Sigmoid colon (tissue), 7 donors: ENCODE results near the gene PES1. TPM values are rescaled to one million over a fixed set of nuclear protein-coding genes. Genes with fewer than 3 reads are reported as not detected.

Experiments used
- DNase-seq: peaks from one replicate; pipeline ENCODE4 v3.0.0-alpha.2; 2019
- H3K27ac ChIP-seq, 4 donors: fragments of 200-600 bp; sonication (generic); one replicate each; pipeline ENCODE4 v1.5.1; 2016 to 2019; ENCODE audit warnings: mild to moderate bottlenecking in 1 of 4
- H3K27me3 ChIP-seq, 3 donors: fragments of 200-600 bp; sonication (generic); one replicate each; pipeline ENCODE4 v1.5.1; 2019; ENCODE audit warnings: mild to moderate bottlenecking in 1 of 3
- H3K36me3 ChIP-seq, 4 donors: fragments of 200-600 bp; sonication (generic); one replicate each; pipeline ENCODE4 v1.5.1; 2016 to 2019
- H3K4me1 ChIP-seq, 4 donors: fragments of 200-600 bp; sonication (generic); one replicate each; pipeline ENCODE4 v1.5.1; 2017 to 2019
- H3K4me3 ChIP-seq, 4 donors: fragments of 200-600 bp; sonication (generic); one replicate each; pipeline ENCODE4 v1.5.1; 2017 to 2019; ENCODE audit warnings: mild to moderate bottlenecking in 2 of 4, moderate library complexity in 1 of 4
- H3K9me3 ChIP-seq, 4 donors: fragments of 200-600 bp in 3 of 4; sonication (generic) in 3 of 4; one replicate each; pipeline versions ENCODE4 v1.5.1 to v1.6.1; 2013 to 2019
- CTCF ChIP-seq, 4 experiments: fragments of 450-650 bp in 3 of 4; fragments of 200-600 bp in 1 of 4; IDR thresholded peaks; one replicate each; pipeline ENCODE4 v1.5.1; 2016 to 2019; ENCODE audit warnings: antibody characterized with exemption in 4 of 4, mild to moderate bottlenecking in 3 of 4, moderate library complexity in 2 of 4
- EP300 ChIP-seq, 4 donors: sonication (generic); formaldehyde crosslinking; IDR thresholded peaks; one replicate each; pipeline ENCODE4 v1.6.1; 2017; ENCODE audit warnings: antibody characterized with exemption in 4 of 4
- POLR2A ChIP-seq, 2 donors: fragments of 450-650 bp; IDR thresholded peaks; one replicate each; pipeline ENCODE4 v1.6.1; 2016; ENCODE audit warnings: antibody characterized with exemption in 2 of 2, mild to moderate bottlenecking in 2 of 2, moderate library complexity in 2 of 2
- POLR2AphosphoS5 ChIP-seq, 4 donors: sonication (generic); formaldehyde crosslinking; IDR thresholded peaks; one replicate each; pipeline ENCODE4 v1.6.1; 2017; ENCODE audit warnings: antibody characterized with exemption in 4 of 4
- WGBS, 2 donors: extraction: QIAGEN DNeasy Blood & Tissue Kit; methylation state at CpG; one replicate each; pipeline ENCODE4 v1.1.7; 2013; 5-methylcytosine and 5-hydroxymethylcytosine counted together
- intact Hi-C: fragments of 100-400 bp; cut with DNase I; formaldehyde crosslinking; loops from one replicate; pipeline ENCODE4 v1.15.1; 2023
- polyA plus RNA-seq, 3 donors: library from polyadenylated mRNA; stranded (reverse); fragments of 200-250 nt; gene quantifications; one replicate each; pipeline ENCODE4 v1.2.3, GENCODE V29; 2013
- total RNA-seq, 4 donors: library from RNA; depleted of rRNA; stranded (reverse); fragments of >200 nt; gene quantifications; one replicate each; pipeline ENCODE4 v1.1.0, GENCODE V29; 2016
- donor health status: healthy with polysubstance abuse.
- donor health status: Bipolar disorder and iron deficiency.
- donor health status: healthy.

The PES1 gene
- total and polyA plus RNA-seq, 7 donors, result 25.0 to 64.8 (median 41.3) TPM

GRCh38 chr22:30582051-30582450 lies 9.7 kb downstream of the PES1 start:
- no peak for TF ChIP-seq POLR2A (IDR thresholded peaks at IDR 0.05)
- TF ChIP-seq EP300 (IDR thresholded peaks at IDR 0.05), result no peak
- no peak for TF ChIP-seq CTCF (IDR thresholded peaks at IDR 0.05)
- no peak for TF ChIP-seq POLR2AphosphoS5 (IDR thresholded peaks at IDR 0.05)
- H3K4me1 ChIP-seq, result no peaks in the 10 kb centered on the region
- no peak overlapping the region for H3K4me3 ChIP-seq
- intact Hi-C loops, result no loop called here
- DNase-seq, result no peak
- H3K9me3 ChIP-seq, result no peaks in the 10 kb centered on the region
- 91 to 93% methylated on average over 6 of the region's 6 CpGs for WGBS, 2 donors
- H3K36me3 ChIP-seq, result peaks cover 95 to 100% (median 97%) of the 10 kb centered on the region in 4 donors
- no peaks in the 10 kb centered on the region for H3K27me3 ChIP-seq
- H3K27ac ChIP-seq, result no peak overlapping the region

- no peak for DNase-seq
- Histone ChIP-seq H3K27me3 (no peaks in the 10 kb centered on the region), H3K4me3 (no peak overlapping the region), H3K27ac (no peak overlapping the region), H3K9me3 (no peaks in the 10 kb centered on the region), H3K36me3 (peaks cover 95 to 100% (median 97%) of the 10 kb centered on the region in 4 donors), H3K4me1 (peaks cover 0 to 1% (median 0%) of the 10 kb centered on the region in 4 donors)
- intact Hi-C loops, result no loop called here
- TF ChIP-seq CTCF (IDR thresholded peaks at IDR 0.05) (no peak), POLR2A (IDR thresholded peaks at IDR 0.05) (no peak), POLR2AphosphoS5 (IDR thresholded peaks at IDR 0.05) (no peak), EP300 (IDR thresholded peaks at IDR 0.05) (no peak)
- WGBS, 2 donors, result 86 to 89% methylated on average over 6 of the region's 6 CpGs
Observed at GRCh38 chr22:30580896-30581295, 10.8 kb downstream of the PES1 start.

GRCh38 chr22:30578481-30578880 lies 13.2 kb downstream of the PES1 start:
- Histone ChIP-seq H3K9me3 (no peaks in the 10 kb centered on the region), H3K36me3 (peaks cover 75 to 82% (median 78%) of the 10 kb centered on the region in 4 donors), H3K27ac (no peak overlapping the region), H3K4me1 (peaks cover 0 to 18% (median 14%) of the 10 kb centered on the region in 4 donors), H3K4me3 (no peak overlapping the region), H3K27me3 (no peaks in the 10 kb centered on the region)
- TF ChIP-seq POLR2A (IDR thresholded peaks at IDR 0.05) (no peak), POLR2AphosphoS5 (IDR thresholded peaks at IDR 0.05) (no peak)
- intact Hi-C loops, result no loop called here
- no peak for DNase-seq
- 91 to 95% methylated on average over 12 of the region's 12 CpGs for WGBS, 2 donors

GRCh38 chr22:30575859-30576258 lies 15.9 kb downstream of the PES1 start:
- peaks cover 0 to 18% (median 14%) of the 10 kb centered on the region in 4 donors for H3K4me1 ChIP-seq
- intact Hi-C loops, result no loop called here
- TF ChIP-seq POLR2AphosphoS5 (IDR thresholded peaks at IDR 0.05) (no peak), EP300 (IDR thresholded peaks at IDR 0.05) (no peak), POLR2A (IDR thresholded peaks at IDR 0.05) (no peak), CTCF (IDR thresholded peaks at IDR 0.05) (no peak)
- no peak overlapping the region for H3K4me3 ChIP-seq
- no peak for DNase-seq
- peak overlapping the region; percentile 27 to 55 (median 42) for H3K27ac ChIP-seq
- no peaks in the 10 kb centered on the region for H3K27me3 ChIP-seq
- 56 to 79% methylated on average over 15 of the region's 15 CpGs for WGBS, 2 donors
- no peaks in the 10 kb centered on the region for H3K9me3 ChIP-seq
- H3K36me3 ChIP-seq, result peaks cover 49 to 56% (median 52%) of the 10 kb centered on the region in 4 donors

- TF ChIP-seq EP300 (IDR thresholded peaks at IDR 0.05) (no peak), POLR2AphosphoS5 (IDR thresholded peaks at IDR 0.05) (peak in 3 of 4 donors; percentile 17 to 37 (median 21)), CTCF (IDR thresholded peaks at IDR 0.05) (no peak)
- Histone ChIP-seq H3K27ac (peak overlapping the region; percentile 32 to 61 (median 48)), H3K36me3 (peaks cover 42 to 49% (median 45%) of the 10 kb centered on the region in 4 donors), H3K9me3 (no peaks in the 10 kb centered on the region), H3K27me3 (no peaks in the 10 kb centered on the region), H3K4me1 (peaks cover 0 to 18% (median 14%) of the 10 kb centered on the region in 4 donors), H3K4me3 (peak overlapping the region in 2 of 4 donors; percentile 28 to 29)
- intact Hi-C loops, result no loop called here
- WGBS, 2 donors, result 72 to 75% methylated on average over 12 of the region's 12 CpGs
- DNase-seq, result no peak
Observed at GRCh38 chr22:30574997-30575671, 16.6 kb downstream of the PES1 start.
